ENCODE data around the gene PSMB9.
"Not testable (repeated sequence)": the region's sequence is repeated elsewhere in the genome, so short reads cannot be mapped to it uniquely, and the experiment has no call there.

The PSMB9 gene

GRCh38 chr6:32853541-32854375 lies at the start of gene PSMB9, which contains the start of gene TAP1:
TSS of gene PSMB9 (plus strand) at chr6:32854192. CDS start at chr6:32854230, 38 bp downstream.
TSS of gene TAP1 (minus strand) at chr6:32853704. CDS start at chr6:32853636, 68 bp downstream.
- DNase-seq, result peak; percentile 90

DNA sequence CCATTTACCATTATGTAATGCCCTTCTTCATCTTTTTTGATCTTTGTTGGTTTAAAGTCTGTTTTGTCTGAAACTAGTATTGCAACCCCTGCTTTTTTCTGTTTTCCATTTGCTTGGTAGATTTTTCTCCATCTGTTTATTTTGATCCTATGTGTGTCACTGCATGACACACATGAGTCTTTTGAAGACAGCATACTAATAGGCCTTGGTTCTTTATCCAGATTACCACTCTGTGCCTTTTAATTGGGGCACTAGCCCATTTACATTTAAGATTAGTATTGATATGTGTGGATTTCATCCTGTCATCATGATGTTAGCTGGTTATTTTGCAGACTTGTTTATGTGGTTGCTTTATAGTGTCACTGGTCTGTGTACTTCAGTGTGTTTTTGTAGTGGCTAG lies 48.6 kb upstream of the PSMB9 start:
- not testable (repeated sequence) for DNase-seq

DNA sequence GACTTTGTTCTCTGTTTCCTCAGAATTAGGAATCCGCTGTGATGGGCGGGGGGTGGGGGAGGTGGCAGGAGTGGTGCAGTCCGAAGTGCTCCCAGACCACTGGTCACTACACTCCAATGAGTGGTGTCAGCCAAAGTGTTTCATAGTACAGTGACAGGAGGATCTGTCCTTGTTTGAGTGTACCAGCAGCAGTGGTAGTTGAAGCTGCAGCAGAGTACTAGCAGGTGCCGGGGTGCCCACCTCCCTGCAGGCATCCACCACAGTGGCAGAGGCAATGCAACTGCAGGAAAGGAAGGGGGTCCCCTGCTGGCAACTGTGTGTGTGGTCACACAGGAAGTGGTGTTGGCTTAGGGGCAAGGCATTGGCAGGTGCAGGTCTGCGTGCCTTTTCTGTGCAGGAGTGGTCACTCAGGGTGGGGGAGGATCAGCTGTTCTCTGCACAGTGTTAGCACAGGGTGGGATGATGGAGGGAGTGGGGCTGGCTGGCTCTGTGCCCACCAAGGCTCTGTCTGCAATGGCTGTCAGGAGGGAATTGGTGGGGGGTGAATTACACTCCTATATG lies 46.9 kb upstream of the PSMB9 start:
- no peak for DNase-seq

DNA sequence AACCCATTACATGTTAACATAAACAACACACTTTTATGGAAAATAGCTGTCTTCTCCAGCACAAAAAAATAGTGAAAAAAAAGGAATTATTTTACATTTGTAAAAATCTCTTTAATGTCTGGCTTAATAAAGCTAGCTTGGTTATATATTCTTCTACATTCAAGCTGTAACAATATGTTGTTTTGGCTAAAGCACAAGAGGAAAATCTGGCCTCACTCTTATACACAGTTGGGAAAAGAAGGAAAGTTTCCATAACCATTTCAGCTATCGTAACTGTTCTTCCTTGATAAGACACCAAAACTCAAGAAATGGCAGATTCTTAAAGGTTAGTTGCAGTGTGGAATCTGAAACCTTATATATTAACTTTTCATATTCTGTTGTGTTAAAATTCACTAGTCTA lies 44.8 kb upstream of the PSMB9 start:
- no peak for DNase-seq

DNA sequence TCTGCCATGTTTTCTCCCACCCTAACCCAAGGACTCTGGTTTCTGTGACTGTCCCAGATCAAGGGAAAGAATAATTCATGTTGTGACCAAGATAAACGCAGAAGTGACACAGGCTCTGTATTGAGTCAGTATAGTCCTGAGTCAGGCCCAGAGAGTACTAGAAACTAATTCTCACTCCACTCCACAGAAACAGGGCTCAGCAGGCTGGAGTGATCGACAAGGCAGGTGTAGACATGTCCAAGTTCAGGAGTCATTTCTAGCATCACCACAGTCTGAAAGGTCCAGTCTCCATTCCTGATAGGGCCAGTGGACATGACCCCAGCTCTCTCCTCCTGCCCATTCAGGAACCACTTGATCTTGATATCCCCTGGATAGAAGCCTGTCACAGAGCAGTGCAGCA lies 39.8 kb upstream of the PSMB9 start:
- DNase-seq, result no peak

DNA sequence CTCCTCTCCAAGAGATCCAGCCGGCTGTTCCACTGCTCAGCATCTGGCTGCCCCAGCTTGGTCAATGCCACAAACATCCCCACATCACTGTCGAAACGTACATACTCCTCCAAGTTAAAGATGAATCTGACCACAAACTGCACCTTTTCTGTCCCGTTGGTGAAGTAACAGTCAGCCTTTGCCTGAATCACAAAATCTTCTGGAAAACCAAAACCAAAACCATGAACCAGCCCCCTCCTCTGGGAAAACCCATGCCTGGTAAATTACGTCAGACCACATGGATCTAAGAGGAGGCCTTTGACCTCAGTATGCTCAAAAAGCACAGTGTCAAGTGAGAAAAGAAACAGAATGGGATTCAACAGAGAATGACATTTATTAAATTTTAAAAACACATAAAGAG lies 38.9 kb upstream of the PSMB9 start:
- no peak for DNase-seq

DNA sequence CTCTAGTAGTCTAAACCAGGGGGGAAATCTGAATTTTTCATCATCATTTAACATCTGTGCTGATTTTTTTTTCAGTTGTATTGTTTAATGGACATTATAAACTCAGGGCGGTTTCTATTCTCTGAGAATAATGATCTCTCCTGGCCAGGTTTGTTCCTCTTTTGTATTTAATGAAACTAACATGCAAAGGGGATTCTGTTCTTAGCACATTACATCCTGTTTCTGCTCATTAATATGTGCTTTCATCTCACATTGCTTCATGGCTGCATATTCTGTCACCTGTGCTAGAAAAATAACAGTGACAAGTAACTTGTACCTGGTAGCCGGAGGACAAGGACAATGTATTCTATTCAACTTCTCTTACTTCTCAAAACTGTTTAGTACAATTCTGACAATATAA lies 38.0 kb upstream of the PSMB9 start:
- no peak for DNase-seq

GRCh38 chr6:32816746-32817204 lies 37.2 kb upstream of the PSMB9 start, which contains the start of gene HLA-DOB:
TSS of gene HLA-DOB (minus strand) at chr6:32817002. CDS start at chr6:32816951, 51 bp downstream.
- DNase-seq, result no peak

DNA sequence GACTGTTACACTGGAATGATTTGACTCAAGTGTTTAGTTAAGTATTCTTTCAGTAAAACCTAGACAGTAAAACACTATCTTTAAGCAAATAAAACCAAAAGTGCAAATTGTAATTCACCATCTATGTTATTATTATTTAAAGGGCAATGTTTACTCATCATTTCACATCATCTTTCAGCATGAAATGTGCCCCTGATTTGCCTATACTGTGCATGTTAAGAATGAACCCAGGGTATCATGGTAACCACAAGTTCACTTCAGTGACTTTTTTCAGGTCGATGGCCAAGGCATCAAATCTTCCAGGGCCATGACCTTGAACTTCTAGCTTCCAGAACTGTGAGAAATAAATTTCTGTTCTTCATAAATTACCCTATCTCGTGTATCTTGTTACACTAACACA lies 35.1 kb upstream of the PSMB9 start:
- no peak for DNase-seq

GRCh38 chr6:32819729-32820128 lies 34.3 kb upstream of the PSMB9 start:
- no peak for DNase-seq

- no peak for DNase-seq
Observed at GRCh38 chr6:32825966-32826365, 28.0 kb upstream of the PSMB9 start.

GRCh38 chr6:32827025-32827424 lies 27.0 kb upstream of the PSMB9 start:
- DNase-seq, result no peak

- no peak for DNase-seq
Observed at GRCh38 chr6:32829495-32829894, 24.5 kb upstream of the PSMB9 start.

GRCh38 chr6:32830017-32830416 lies 24.0 kb upstream of the PSMB9 start:
- no peak for DNase-seq

GRCh38 chr6:32830936-32831335 lies 23.1 kb upstream of the PSMB9 start:
- DNase-seq, result no peak

- DNase-seq, result no peak
Observed at GRCh38 chr6:32832535-32832934, 21.5 kb upstream of the PSMB9 start.

- no peak for DNase-seq
Observed at GRCh38 chr6:32833664-32834063, 20.3 kb upstream of the PSMB9 start.

DNA sequence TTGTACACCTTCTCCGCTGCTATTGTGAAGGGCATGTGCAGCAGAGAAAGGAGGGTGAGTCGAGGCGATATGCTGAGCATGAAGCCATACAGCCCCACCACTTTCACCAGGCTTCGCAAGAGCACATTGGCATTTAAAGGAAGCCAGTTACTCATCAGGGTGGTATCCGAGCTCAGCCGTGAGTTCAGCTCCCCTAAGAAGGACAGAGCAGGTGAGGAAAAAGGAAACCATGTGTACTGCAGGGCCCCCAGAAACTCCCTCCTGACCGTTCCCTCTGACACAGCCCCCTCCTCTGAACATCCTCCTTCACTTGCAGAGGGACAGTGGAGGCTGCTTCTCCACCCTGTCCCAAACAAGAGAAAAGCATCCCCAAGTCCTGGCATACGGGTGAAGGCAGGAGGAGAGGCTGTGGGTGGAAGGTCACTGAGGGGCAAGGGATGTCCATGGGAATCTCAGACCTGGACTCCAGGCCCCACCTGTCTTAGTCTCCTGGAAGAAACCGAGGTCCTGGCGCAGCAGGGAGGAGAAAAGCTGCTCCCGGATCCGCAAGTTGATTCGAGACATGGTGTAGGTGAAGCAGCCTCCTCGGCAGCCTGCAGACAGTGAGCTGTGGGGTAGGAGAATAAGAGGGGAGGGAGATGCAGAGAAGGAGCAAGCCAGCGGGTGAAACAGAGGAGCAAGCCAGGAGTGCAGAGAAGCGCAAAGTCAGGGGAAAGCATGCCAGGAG lies 18.7 kb upstream of the PSMB9 start:
- DNase-seq, result no peak

DNA sequence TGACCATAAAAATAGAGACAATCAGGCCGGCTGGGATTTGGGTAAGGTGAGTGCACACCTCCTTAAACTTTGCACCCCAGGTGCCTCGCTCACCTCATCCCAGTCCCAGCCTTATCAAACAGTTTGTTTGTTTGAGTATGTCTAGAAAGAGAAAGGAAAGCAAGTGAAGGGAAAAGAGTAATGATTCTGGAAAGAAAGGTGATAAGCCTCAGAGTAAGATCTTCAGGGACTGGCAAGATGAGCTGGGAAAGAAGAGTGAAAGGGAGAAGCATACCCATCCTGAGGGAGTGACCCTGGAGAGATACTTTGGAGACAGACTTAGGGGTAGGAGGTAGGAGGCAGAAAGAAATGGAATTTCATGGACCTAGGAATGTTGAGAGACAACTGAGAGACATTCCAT lies 17.1 kb upstream of the PSMB9 start:
- DNase-seq, result no peak

DNA sequence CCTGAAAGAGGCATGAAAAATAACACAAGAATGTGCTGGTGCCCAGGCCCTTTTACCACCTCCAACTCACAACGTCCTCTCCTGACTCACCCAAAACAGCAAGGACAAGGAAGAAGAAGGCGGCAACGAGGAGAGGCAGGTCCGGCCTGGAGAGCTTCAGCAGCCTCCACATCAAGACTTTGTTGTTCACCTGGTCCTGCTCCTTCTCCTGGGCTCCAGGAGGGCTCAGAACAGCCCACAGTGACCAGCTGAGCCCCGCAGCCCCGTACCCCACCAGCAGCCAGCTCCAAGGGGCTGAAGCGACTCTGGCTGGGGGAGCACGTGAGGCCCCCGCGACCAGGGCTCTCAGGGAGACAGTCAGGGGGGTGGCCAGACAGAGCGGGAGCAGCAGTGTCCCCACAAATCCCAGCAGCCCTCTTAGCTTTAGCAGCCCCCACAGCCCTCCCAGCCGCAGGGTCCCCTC lies 16.3 kb upstream of the PSMB9 start:
- no peak for DNase-seq

GRCh38 chr6:32838114-32838958 lies 15.7 kb upstream of the PSMB9 start, which contains the start of gene TAP2:
TSS of gene TAP2 (minus strand) at chr6:32838739. CDS start at chr6:32838233, 506 bp downstream.
- peak; percentile 97 for DNase-seq

GRCh38 chr6:32839356-32839755 lies 14.6 kb upstream of the PSMB9 start:
- no peak for DNase-seq
